ENCODE measurements around the gene GULP1. TPM values are rescaled to one million over a fixed set of nuclear protein-coding genes. Genes with fewer than 3 reads are reported as not detected.

GULP1 gene
- total and polyA plus RNA-seq, 2 of the 4 experiments (the other 2 are of a cell fraction), result 24.4 to 40.1 TPM

GRCh38 chr2:188511346-188511745 lies 219.7 kb downstream of the GULP1 start:
- H3K4me1 ChIP-seq (ENCODE audit: control insufficient read depth, insufficient read depth, low read length), result no peaks in the 10 kb centered on the region
- no peak overlapping the region for H2AK5ac ChIP-seq (ENCODE audit: low read depth, low read length)
- H2BK15ac ChIP-seq (ENCODE audit: low read depth, low read length), result peak overlapping the region; percentile 71; the same call in 1 of the 3 replicates
- ChIA-PET CTCF (no interaction called here), POLR2A (ENCODE audit: unreplicated experiment) (no interaction called here)
- H4K20me1 ChIP-seq (ENCODE audit: insufficient read depth, low read length), result no peaks in the 10 kb centered on the region
- H4K5ac ChIP-seq (ENCODE audit: low read depth, low read length), result no peak overlapping the region
- no peak overlapping the region for H3K4me2 ChIP-seq (ENCODE audit: low read depth, low read length)
- no TSS peak for BruUV-seq (replicated peaks)
- H3K56ac ChIP-seq (ENCODE audit: extremely low read depth, insufficient read depth, low read length), result no peak overlapping the region; the same call in 1 of the 2 replicates
- no peak overlapping the region for H2BK120ac ChIP-seq (ENCODE audit: low read depth, low read length)
- no peak overlapping the region for H3K18ac ChIP-seq (ENCODE audit: low read depth, low read length)
- peak overlapping the region; percentile 58 for H3K4ac ChIP-seq (ENCODE audit: low read depth, low read length)
- no peak overlapping the region for H3K4me3 ChIP-seq (ENCODE audit: insufficient read depth, low read depth, low read length)
- no peak overlapping the region for H2AK9ac ChIP-seq (replicated peaks; ENCODE audit: low read depth, low read length, poor library complexity)
- peak overlapping the region in 1 of 2 experiments; percentile 19; a peak in 1 of 4 replicates for H4K8ac ChIP-seq (ENCODE audit: low read depth in 2 of 2, low read length in 2 of 2)
- TF ChIP-seq NFE2L2 (IDR thresholded peaks at IDR 0.05; ENCODE audit: low read depth, low read length) (no peak), RCOR1 (IDR thresholded peaks at IDR 0.05; ENCODE audit: insufficient replicate concordance, low read length) (no peak)
- DNase-seq (no peak), ATAC-seq (ENCODE audit: low read depth) (no peak)
- H3K9me3 ChIP-seq (ENCODE audit: control insufficient read depth, insufficient read depth, low read length), result no peaks in the 10 kb centered on the region
- no peaks in the 10 kb centered on the region for H3K9me1 ChIP-seq (ENCODE audit: insufficient read depth, low read length)
- H3K27ac ChIP-seq (ENCODE audit: insufficient read depth, low read length), result no peak overlapping the region
- H3K36me3 ChIP-seq (ENCODE audit: control insufficient read depth, insufficient read depth, low read length), result no peaks in the 10 kb centered on the region
- no peak overlapping the region for H3K9ac ChIP-seq (ENCODE audit: low read depth, low read length)
- H2AFZ ChIP-seq (replicated peaks; ENCODE audit: low read length, poor library complexity), result no peak overlapping the region
- no CpG with 5 or more reads among the region's 2 CpGs for WGBS, 2 experiments (ENCODE audit: extremely low coverage in 2 of 2, insufficient read length in 1 of 2)
- peaks cover 0 to 8% of the 10 kb centered on the region in 2 experiments; a peak in 2 of 4 replicates for H3K79me1 ChIP-seq (ENCODE audit: low read depth in 1 of 2, low read length in 2 of 2)
- H2BK20ac ChIP-seq (ENCODE audit: low read depth, low read length), result peak overlapping the region; percentile 76
- H4K91ac ChIP-seq (ENCODE audit: insufficient read depth, low read depth, low read length), result no peak overlapping the region
- no peaks in the 10 kb centered on the region for H3K27me3 ChIP-seq (ENCODE audit: control insufficient read depth, insufficient read depth, low read length)
- in situ Hi-C loops (cut with MboI; ENCODE audit: low sequenced_read_pairs) (loop anchor here (5.0 kb wide), 1 partner anchor 219 kb away; the partner anchor contains the start of gene GULP1), intact Hi-C loops (cut with micrococcal nuclease) (loop anchor here (5.0 to 10.0 kb wide), 3 partner anchors 854 to 1647 kb away; no protein-coding TSS in a partner anchor), dilution Hi-C loops (cut with HindIII; ENCODE audit: low sequenced_read_pairs, unreplicated experiment) (no loop called here)
- no peak overlapping the region for H2BK5ac ChIP-seq (ENCODE audit: low read depth, low read length, poor library complexity, severe bottlenecking)
- H3K23ac ChIP-seq (ENCODE audit: low read depth, low read length), result peak overlapping the region; percentile 23; the same call in 1 of the 2 replicates
- no peak overlapping the region for H3K14ac ChIP-seq (replicated peaks; ENCODE audit: low read depth, low read length)
